Activated T-cell treated with anti-CD3 and anti-CD28 coated beads, Interleukin-2, amount 50 U/mL, for 48 hours (primary cell): ENCODE results near the gene PSMG1.
"Not testable (repeated sequence)": the region's sequence is repeated elsewhere in the genome, so short reads cannot be mapped to it uniquely, and the experiment has no call there.

ENCODE experiments used
- DNase-seq, 2 experiments: peaks; one replicate each; pipeline ENCODE4 v3.0.0-alpha.2; 2020

Gene PSMG1

DNA sequence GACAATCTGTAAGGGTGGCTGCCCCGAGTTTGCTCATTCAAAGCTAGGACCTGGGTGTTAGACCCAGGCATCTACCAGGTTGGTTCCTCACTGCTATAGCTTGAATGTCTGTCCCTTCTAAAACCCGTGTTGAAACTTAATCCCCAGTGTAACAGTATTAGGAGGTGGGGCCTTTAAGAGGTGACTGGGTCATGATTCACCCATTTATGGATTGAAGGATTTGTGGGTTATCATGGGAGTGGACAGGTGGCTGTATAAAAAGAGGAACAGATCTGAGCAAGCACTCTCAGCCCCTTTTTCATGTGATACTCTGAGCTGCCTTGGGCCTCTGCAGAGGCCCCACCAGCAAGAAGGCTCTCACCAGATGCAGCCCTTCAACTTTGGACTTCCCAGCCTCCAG lies 29.4 kb downstream of the PSMG1 start:
- DNase-seq: no peak

DNA sequence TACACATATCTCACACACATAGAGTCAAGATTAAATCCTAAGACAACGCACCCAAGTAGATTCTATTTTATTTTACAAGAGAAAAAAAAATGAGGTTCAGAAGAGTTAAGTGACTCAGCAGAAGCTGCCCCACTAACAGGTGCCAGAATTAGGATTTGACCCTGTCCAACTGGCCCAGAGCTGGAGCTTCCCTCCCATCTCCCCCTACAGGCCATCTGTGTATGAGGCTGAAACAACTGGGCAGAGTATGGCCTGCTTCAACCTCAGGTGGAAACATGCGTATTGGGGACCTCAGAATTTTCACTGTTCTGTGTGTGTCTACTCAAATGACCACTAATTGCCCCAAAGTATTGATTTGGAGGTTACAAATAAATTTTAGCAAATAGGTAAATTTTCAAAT lies 29.9 kb downstream of the PSMG1 start:
- DNase-seq: no peak

DNA sequence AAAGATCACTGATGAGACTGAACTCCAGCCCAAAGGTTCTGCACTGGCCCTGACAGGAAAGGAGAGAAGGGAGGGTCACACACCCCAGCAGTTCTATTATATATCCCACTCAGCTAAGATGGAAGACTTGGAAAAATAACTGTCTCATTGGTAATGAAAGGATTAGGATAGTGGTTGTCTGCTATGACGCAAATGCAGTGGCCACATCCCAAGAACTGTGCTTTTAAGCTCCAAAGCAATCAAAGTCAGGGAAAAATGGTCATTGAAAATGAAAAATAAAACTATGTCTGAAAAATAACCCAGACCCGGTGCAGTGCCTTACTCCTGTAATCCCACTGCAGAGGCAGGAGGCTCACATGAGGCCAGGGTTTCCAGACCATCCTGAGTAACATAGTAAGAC lies 31.0 kb downstream of the PSMG1 start:
- no peak for DNase-seq

DNA sequence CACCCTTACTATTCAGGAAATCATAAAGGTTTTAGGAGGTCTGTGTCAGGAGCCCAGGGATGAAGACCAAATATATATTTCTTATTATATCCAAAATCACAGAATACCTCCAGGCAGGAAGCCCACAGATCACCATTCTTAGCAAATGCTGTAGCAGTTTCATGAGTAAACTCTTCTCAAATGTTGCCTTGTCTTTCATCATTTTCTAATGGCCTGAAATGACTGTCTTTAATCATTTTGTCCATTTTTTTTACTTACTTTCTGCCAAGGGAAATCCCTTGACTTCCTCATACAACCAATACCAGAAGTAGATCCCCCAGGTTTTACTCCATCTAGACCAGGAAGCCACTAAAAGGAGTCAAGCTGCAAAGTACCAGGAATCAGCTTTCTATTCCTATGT lies 32.4 kb downstream of the PSMG1 start:
- no peak for DNase-seq

DNA sequence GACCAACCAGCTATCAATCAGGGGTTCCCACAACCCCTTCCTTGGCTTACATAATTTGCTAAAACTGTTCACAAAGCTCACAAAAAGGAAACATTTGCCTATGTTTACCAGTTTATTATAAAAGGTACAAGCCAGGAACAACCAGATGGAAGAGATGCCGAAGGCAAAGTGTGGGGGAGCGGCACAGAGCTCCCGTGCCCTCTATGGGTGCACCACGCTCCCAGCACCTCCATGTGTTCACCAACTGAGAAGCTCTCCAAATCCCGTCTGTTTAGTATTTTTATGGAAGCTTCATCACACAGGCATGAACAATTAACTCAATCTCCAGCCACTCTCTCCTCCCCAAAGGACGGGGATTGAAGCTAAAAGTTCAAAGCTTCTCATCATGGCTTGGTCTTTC lies 32.9 kb downstream of the PSMG1 start:
- DNase-seq: no peak

DNA sequence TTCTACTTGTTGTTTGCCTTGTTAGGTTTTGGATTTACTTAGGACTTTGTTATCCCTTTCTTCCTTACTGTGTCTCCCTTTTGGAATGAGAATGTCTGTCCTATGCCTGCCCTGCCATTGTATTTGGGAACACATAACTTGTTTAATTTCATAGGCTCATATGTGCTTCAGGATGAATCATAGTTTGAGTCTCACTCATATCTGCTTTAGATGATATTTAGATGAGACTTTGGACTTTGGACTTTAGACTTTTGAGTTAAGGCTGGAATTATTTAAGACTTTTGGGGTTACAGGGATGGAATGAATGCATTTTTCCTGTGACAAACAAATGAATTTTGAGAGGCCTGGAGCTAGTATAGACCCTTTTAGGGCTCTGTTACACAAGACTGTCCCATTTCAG lies 33.4 kb downstream of the PSMG1 start:
- DNase-seq: no peak

DNA sequence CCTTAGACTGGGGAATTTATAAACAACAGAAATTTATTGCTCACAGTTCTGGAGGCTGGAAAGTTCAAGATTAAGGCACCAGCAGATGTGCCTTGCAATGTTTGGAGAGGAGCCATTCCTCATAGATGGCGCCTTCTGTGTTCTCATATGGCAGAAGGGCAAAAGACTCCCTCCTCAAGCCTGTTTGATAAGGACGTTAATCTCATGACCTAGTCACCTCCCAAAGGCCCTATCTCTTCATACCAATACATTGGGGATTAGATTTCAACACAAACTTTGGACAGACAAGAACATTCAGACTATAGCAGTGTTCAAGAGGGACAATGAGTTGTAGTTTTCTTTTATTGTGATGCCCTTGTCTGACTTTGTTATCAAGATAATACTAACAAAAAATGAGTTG lies 34.3 kb downstream of the PSMG1 start:
- DNase-seq: no peak

DNA sequence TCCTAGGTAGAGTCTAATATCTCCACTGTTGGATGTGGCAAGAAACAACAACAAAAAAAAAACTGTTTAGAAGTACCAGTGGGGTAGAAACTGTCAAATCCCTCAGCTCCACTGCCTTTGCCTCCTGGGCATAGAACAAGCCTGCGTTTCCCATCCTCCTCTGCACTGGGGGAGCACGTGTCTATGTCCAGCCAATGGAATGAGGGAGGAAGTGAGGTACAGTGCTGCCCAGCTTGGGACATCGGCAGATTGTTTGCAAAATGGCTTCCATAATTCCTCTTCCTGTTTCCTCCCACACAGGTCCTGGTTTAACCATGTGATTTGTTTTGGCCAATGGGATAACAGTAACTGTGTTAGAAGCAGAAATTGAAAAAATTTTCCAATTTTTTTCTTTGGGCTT lies 39.1 kb downstream of the PSMG1 start:
- DNase-seq: no peak

DNA sequence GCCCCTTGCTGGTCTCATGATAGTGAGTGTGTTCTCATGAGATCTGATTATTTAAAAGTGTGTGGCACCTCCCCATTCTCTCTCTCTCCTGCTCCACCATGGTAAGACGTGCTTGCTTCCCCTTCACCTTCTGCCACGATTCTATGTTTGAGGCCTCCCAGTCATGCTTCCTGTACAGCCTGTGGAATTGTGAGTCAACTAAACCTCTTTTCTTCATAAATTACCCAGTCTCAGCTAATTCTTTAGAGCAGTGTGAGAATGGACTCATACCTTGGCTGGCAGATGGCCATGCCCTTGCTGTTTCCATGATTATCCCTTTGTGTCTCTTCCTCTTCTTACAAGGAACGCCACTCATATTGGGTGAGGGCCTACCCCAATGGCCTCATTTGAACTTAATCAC lies 40.3 kb downstream of the PSMG1 start:
- no peak for DNase-seq

DNA sequence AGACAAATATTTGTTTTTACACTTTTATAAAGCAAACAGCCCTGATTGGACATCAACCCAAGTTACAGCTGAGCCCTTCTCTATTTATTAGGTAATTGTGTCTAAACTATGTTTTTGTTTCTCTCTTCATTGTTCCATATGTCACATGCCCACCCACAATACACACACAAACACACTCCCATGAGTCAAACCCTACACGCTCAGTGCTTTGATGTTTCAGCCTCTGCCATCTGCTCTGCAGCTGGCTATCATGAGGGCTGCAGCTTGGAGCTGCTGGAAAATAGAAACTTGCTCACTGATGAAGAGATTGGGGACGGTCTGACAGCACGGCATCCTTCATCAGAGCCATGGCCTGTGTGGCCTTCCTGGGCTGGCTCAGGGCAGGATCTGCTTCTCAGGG lies 41.7 kb downstream of the PSMG1 start:
- no peak for DNase-seq

DNA sequence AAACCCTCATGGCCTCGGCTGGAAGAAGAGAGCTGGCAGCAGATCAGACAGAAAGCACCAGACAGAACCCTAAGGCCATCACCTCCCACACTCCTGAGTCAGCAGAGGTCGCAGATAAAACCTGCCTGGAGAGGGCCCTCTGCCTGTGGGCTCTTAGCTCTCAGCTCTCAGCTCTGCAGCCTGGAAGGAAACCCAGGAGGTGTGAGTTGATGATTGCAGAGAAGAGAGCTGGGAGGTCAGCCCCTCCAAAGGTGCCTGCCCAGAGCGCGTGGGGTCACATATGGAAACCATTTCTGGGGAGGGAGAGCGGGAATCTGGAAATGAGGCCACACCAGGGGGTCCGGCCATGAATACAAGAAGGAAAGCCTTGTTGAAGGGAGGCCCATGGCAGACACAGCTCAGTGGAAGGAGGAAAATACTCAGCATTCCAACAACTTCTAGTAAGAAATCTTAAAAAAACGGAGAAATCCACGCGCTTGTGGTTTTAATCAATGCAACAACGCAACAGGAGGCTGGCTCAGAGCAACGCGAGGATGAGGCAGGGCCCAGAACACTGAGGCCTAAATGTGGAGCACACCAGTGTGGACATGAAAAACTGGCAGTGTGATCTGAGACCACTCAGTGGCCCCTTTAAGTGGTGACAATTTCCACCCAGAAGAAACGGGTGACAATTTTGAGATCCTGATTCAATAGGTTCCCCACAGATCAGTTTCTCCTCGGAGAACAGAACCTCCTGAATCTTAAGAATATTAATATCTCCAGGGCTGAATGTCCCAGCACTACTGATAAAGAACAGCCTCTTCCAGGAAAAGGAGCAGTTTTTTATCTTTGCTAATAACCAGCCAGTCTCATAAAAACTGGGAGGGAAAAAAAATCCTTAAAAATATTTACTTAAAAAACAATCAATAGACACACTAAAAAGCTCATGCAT lies 45.7 kb downstream of the PSMG1 start:
- no peak for DNase-seq

DNA sequence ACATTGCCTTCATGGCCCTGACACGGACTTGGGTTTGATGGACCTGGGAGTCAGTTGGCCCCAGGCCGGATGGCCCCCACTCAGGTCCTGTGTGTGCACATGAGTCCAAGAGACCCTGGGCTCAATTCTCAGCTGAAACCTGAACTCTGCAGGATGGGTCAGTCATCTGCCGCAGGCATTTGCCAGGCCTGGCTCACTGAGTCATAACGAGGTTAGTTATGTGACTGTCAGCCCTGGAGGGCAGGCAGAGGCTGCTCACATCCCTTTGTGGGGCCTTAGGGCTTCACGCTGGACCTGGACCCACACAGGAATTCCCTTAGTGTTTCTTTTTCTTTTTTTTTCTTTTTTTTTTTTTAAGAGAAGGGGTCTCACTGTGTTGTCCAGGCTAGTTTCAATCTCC lies 46.5 kb downstream of the PSMG1 start:
- DNase-seq: no peak

DNA sequence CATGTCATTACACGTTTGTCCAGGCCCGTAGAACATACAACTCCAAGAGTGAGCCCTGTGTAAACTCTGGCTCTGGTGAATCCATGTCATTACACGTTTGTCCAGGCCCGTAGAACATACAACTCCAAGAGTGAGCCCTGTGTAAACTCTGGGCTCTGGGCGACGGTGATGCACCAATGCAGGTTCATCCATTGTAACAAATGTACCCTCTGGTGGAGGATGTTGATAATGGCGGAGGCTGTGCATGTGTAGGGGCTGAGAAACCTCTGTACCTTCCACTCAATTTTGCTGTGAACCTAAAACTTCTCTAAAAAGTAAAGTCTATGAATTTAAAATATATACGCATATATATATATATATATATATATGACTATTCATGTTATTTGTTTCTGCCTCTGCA lies 47.1 kb downstream of the PSMG1 start:
- DNase-seq: not testable (repeated sequence)

DNA sequence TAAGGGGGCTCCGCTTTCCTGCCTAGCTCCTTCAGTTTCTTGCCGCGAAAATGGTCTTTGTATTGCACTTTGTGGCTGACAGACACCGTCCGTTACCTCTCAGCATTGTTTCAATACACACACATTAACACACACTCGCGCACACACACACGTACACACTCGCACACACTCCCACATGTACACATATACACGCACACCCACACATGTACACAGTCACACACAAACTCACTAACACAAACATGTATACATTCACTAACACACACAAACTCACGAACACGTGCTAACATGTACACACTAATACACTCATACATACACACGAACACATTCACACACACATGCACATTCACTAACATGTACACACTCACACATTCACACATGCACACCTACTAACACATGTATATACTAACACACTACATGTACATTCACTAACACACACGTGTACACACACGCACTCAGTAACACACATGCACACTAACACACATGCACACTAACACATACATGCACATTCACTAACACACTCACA lies 48.9 kb downstream of the PSMG1 start:
- DNase-seq: no peak

DNA sequence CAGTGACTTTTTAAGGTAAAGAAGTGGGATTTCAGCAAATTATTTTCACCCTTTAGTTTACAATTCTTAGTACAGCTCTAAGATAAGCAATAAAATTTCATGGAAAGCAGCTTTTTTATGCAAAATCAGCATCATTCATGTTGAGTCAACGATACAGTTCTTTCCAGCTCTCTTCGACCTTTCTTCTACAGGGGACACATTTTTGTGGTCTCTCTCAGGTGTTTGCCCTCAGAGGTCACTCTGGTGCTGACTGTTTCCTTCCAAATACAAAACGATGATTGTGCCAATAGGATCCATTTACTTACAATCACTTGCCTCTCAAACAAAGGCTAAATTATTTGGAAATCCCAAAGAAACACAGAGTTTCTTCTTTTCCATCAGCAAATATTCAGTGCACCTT lies 51.0 kb downstream of the PSMG1 start:
- no peak for DNase-seq

DNA sequence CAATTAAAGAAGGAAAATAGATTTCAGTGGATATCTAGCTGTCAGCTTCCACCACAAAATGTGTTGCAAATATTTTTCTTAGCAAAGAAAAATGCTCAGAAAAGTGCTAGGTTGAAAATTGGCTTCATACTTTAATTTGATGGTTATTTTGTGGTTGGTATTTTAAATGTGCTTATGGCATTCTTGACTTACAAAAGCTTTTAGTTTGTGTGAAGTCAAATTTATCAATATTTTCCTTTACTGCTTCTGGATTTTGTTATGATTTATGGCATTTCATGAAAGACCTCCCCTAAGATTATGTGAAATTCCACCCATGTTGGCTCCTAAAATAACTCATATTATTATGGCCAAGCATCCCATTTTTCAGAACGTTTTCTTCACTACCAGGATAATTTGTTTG lies 51.5 kb downstream of the PSMG1 start:
- no peak for DNase-seq

DNA sequence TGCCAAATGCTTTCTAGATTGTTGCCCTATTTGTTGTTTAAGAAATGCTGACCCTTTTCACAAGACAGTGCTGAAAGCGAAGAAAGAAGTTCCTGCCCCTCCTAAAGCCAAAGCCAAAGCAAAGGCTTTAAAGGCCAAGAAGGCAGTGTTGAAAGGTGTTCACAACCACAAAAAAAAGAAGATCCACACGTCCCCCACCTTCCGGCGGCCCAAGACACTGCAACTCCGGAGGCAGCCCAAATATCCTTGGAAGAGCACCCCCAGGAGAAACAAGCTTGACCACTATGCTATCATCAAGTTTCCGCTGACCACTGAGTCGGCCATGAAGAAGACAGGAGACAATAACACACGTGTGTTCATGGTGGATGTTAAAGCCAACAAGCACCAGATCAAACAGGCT lies 55.7 kb downstream of the PSMG1 start:
- no peak for DNase-seq

DNA sequence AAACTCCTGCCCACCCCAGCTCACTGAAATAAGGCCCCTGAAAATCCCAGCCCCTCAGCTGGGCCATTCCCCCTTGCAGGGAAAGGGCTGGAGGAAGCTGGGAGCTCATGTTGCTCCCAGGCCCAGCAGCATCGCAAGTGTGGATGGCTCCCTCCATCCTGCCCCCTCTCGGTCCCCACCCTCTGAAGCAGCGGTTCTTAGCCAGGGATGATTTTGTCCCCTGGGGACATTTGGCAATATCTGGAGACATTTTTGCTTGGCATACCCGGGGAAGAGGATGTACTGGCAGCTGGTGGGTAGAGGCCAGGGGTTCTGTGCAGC lies 56.8 kb downstream of the PSMG1 start:
- no peak for DNase-seq

DNA sequence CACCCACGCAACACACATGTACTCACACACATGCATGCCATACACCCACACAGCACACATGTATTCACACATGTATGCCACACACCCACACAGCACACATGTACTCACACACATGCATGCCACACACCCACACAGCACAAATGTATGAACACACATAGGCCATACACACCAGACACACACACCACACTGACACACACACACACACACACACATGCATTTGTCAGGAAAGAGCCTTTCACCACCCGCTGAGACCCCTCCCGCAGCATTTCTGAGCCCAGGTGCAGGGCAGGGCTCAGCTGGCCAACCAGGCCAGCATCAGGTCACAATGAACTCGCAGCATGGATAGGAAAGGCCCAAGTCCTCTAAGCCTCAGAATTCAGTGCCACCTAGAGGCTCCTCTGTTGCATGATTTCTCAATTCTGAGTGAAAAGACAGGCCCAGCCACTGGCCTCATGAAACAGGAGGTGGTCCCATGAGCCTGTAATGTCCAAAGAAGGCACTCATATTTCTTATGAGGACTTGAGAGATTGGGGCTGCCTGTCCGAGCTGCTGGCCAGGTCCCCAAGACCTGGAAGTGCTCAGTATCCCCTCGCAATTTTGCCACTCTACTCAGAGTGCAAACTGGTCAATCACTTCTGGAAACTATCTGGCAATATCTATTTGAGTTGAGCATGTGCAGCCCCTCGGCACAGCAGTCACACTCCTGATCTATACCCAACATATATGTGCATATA lies 57.3 kb downstream of the PSMG1 start:
- no peak for DNase-seq
